ENCODE data around the gene AQP7.

- TF ChIP-seq CTCF (IDR thresholded peaks at IDR 0.05; ENCODE audit: low read depth, low read length): no peak
- TF ChIP-seq EZH2phosphoT487 (IDR thresholded peaks at IDR 0.05; ENCODE audit: low read depth): no peak
These were observed 47.6 kb downstream of the AQP7 start for GRCh38 chr9:33354651-33355211.
